Measurements from ENCODE around the gene C12orf60.

Gene C12orf60

GRCh38 chr12:14776236-14776961 lies 27.1 kb upstream of the C12orf60 start:
- peak; percentile 47 for DNase-seq (ENCODE audit: low read depth)

- peak; percentile 28 for DNase-seq (ENCODE audit: low read depth)
These were observed 26.2 kb upstream of the C12orf60 start for GRCh38 chr12:14777271-14777670.

GRCh38 chr12:14779834-14780233 lies 23.6 kb upstream of the C12orf60 start:
- no peak for DNase-seq (ENCODE audit: low read depth)

GRCh38 chr12:14780859-14781258 lies 22.6 kb upstream of the C12orf60 start:
- DNase-seq (ENCODE audit: low read depth): no peak

GRCh38 chr12:14781563-14781962 lies 21.9 kb upstream of the C12orf60 start:
- DNase-seq (ENCODE audit: low read depth): no peak

- no peak for DNase-seq (ENCODE audit: low read depth)
These were observed 20.7 kb upstream of the C12orf60 start for GRCh38 chr12:14782756-14783155.

GRCh38 chr12:14784471-14784870 lies 19.0 kb upstream of the C12orf60 start:
- no peak for DNase-seq (ENCODE audit: low read depth)

- no peak for DNase-seq (ENCODE audit: low read depth)
These were observed 17.9 kb upstream of the C12orf60 start for GRCh38 chr12:14785568-14785967.

GRCh38 chr12:14795028-14795448 lies 8.4 kb upstream of the C12orf60 start:
- no peak for DNase-seq (ENCODE audit: low read depth)

GRCh38 chr12:14802247-14802646 lies 1.2 kb upstream of the C12orf60 start:
- DNase-seq (ENCODE audit: low read depth): no peak

GRCh38 chr12:14802721-14803010 lies 804 bp upstream of the C12orf60 start:
- no peak for DNase-seq (ENCODE audit: low read depth)

- DNase-seq (ENCODE audit: low read depth): no peak
These were observed 325 bp downstream of the C12orf60 start for GRCh38 chr12:14803830-14804160.

- DNase-seq (ENCODE audit: low read depth): no peak
These were observed 6.9 kb downstream of the C12orf60 start for GRCh38 chr12:14810167-14810952.

- peak; percentile 58 for DNase-seq (ENCODE audit: low read depth)
These were observed 7.5 kb downstream of the C12orf60 start for GRCh38 chr12:14810953-14811483.

- no peak for DNase-seq (ENCODE audit: low read depth)
These were observed 8.0 kb downstream of the C12orf60 start for GRCh38 chr12:14811486-14811885.

GRCh38 chr12:14814014-14814413 lies 10.5 kb downstream of the C12orf60 start, which contains the start of gene SMCO3:
Gene SMCO3 (minus strand): TSS chr12:14814182. CDS start chr12:14806680, 7,502 bp downstream.
- no peak for DNase-seq (ENCODE audit: low read depth)

- peak; percentile 60 for DNase-seq (ENCODE audit: low read depth)
These were observed 20.7 kb downstream of the C12orf60 start for GRCh38 chr12:14824012-14824634.

GRCh38 chr12:14825256-14825655 lies 21.8 kb downstream of the C12orf60 start:
- peak; percentile 28 for DNase-seq (ENCODE audit: low read depth)

GRCh38 chr12:14826491-14826890 lies 23.0 kb downstream of the C12orf60 start:
- DNase-seq (ENCODE audit: low read depth): no peak

GRCh38 chr12:14827043-14827442 lies 23.6 kb downstream of the C12orf60 start:
- DNase-seq (ENCODE audit: low read depth): peak; percentile 24

- peak; percentile 46 for DNase-seq (ENCODE audit: low read depth)
These were observed 25.4 kb downstream of the C12orf60 start for GRCh38 chr12:14828892-14829291.

- no peak for DNase-seq (ENCODE audit: low read depth)
These were observed 29.9 kb downstream of the C12orf60 start for GRCh38 chr12:14833336-14833735.

- DNase-seq (ENCODE audit: low read depth): peak; percentile 41
These were observed 30.5 kb downstream of the C12orf60 start for GRCh38 chr12:14833952-14834351.
